HepG2 (cell line): ENCODE data around the gene CYB5B. TPM values are rescaled to one million over a fixed set of nuclear protein-coding genes. Genes with fewer than 3 reads are reported as not detected.

Source experiments
- ATAC-seq: fragments of 200-7000 bp; cut with Tn5 transposase; 3 replicates; pipeline ENCODE4 v1.9.1; 2020; ENCODE audit warnings: mild to moderate bottlenecking, moderate library complexity
- BruUV-seq: library from RNA; stranded (reverse); fragments of 400-500 nt; replicated peaks from 2 replicates; lab custom pipeline; 2021; lab: Mats Ljungman, UMichigan
- CTCF ChIA-PET: fragments of 300-600 bp; formaldehyde crosslinking; extraction: SDS; loops from one replicate; lab custom pipeline; 2021; ENCODE audit warnings: low total read pairs, inconsistent platforms, low intra/inter-chr PET ratio; lab: Yijun Ruan, JAX
- POLR2A ChIA-PET: fragments of 350-600 bp; sonication (Branson Sonifier 250); formaldehyde crosslinking; loops from one replicate; lab custom pipeline; 2020; ENCODE audit warnings: antibody characterized with exemption, inconsistent platforms; lab: Yijun Ruan, JAX
- DNase-seq: peaks from one replicate; pipeline ENCODE4 v3.0.0-alpha.2; 2015; ENCODE audit warnings: low spot score
- FAIRE-seq: peaks from 3 replicates; lab custom pipeline; 2011; peaks lifted over from hg19 to GRCh38; lab: Jason Lieb, UNC
- H2AFZ ChIP-seq: one replicate; pipeline ENCODE4 v1.6.1; 2011; ENCODE audit warnings: low read length, inconsistent platforms
- H3K27ac ChIP-seq: fragments of 300-600 bp; 3 replicates; pipeline ENCODE4 v1.8.0; 2011; ENCODE audit warnings: mixed run types, mild to moderate bottlenecking, mixed read lengths, low read length, inconsistent platforms; ENCODE audit not compliant: insufficient read depth; ENCODE audit errors: extremely low read length
- H3K27me3 ChIP-seq, 2 experiments: fragments of 200-600 bp in 1 of 2; 2 replicates in 1 of 2; 3 replicates in 1 of 2; pipeline versions ENCODE4 v1.6.0 to v1.8.0; 2011; ENCODE audit warnings: low read length in 2 of 2, mild to moderate bottlenecking in 2 of 2, moderate library complexity in 2 of 2, inconsistent platforms in 1 of 2; ENCODE audit not compliant: insufficient read depth in 2 of 2, control insufficient read depth in 1 of 2
- H3K36me3 ChIP-seq, 2 experiments: fragments of 200-600 bp in 1 of 2; replicated peaks in 1 of 2; 2 replicates in 1 of 2; 3 replicates in 1 of 2; pipeline versions ENCODE4 v1.5.1 to v1.8.0; 2011; ENCODE audit warnings: low read length in 2 of 2, inconsistent platforms in 1 of 2; ENCODE audit not compliant: insufficient read depth in 2 of 2, control insufficient read depth in 1 of 2
- H3K4me1 ChIP-seq: 2 replicates; pipeline ENCODE4 v1.5.1; 2012; ENCODE audit warnings: low read length, inconsistent platforms; ENCODE audit not compliant: insufficient read depth
- H3K4me2 ChIP-seq: 2 replicates; pipeline ENCODE4 v1.6.0; 2011; ENCODE audit warnings: low read depth, low read length, inconsistent platforms
- H3K4me3 ChIP-seq, 3 experiments: fragments of 200-600 bp in 1 of 3; sonication (generic), shearing (Covaris generic) in 1 of 3; replicated peaks in 1 of 3; 2 replicates each; pipeline ENCODE4 v1.5.1; 2011 to 2016; ENCODE audit warnings: low read length in 3 of 3, inconsistent platforms in 2 of 3, low read depth in 2 of 3, mild to moderate bottlenecking in 2 of 3, control low read depth in 1 of 3, mixed read lengths in 1 of 3; ENCODE audit not compliant: insufficient read depth in 1 of 3
- H3K79me2 ChIP-seq: one replicate; pipeline ENCODE4 v1.6.1; 2011; ENCODE audit warnings: low read length, inconsistent platforms; ENCODE audit not compliant: insufficient read depth
- H3K9ac ChIP-seq: 2 replicates; pipeline ENCODE4 v1.6.0; 2011; ENCODE audit warnings: mild to moderate bottlenecking, low read depth, low read length, inconsistent platforms; ENCODE audit not compliant: insufficient read depth
- H3K9me3 ChIP-seq: 2 replicates; pipeline ENCODE4 v1.5.1; 2012; ENCODE audit warnings: mild to moderate bottlenecking, low read length
- H4K20me1 ChIP-seq: 2 replicates; pipeline ENCODE4 v1.6.0; 2011; ENCODE audit warnings: inconsistent platforms, mild to moderate bottlenecking, low read length, moderate library complexity; ENCODE audit not compliant: insufficient read depth
- CCAR2 ChIP-seq: fragments of 200-400 bp; formaldehyde crosslinking; optimal IDR thresholded peaks from 2 replicates; pipeline ENCODE3; 2018; ENCODE audit warnings: low read depth, mild to moderate bottlenecking, low read length, moderate library complexity
- GABPB1 ChIP-seq: IDR thresholded peaks from 2 replicates; pipeline ENCODE4 v1.6.1; 2016; ENCODE audit warnings: mild to moderate bottlenecking, missing genetic modification reagents, moderate library complexity, missing compliant biosample characterization
- PHF8 ChIP-seq: sonication (generic); formaldehyde crosslinking; IDR thresholded peaks from 2 replicates; pipeline ENCODE4 v1.5.0; 2020; ENCODE audit warnings: missing genetic modification reagents
- RAD51 ChIP-seq: fragments of 450-650 bp; IDR thresholded peaks from 2 replicates; pipeline ENCODE4 v1.6.1; 2016; ENCODE audit warnings: borderline replicate concordance
- RELA ChIP-seq: sonication (generic); formaldehyde crosslinking; IDR thresholded peaks from 2 replicates; pipeline ENCODE4 v1.4.0; 2020; ENCODE audit warnings: missing genetic modification reagents
- SNRNP70 ChIP-seq: fragments of 200-400 bp; formaldehyde crosslinking; IDR thresholded peaks from 2 replicates; pipeline ENCODE4 v1.6.1; 2017; ENCODE audit warnings: mild to moderate bottlenecking, low read depth, low read length, moderate library complexity
- STAT5B ChIP-seq: sonication (generic); formaldehyde crosslinking; IDR thresholded peaks from 2 replicates; pipeline ENCODE4 v1.4.0; 2020; ENCODE audit warnings: missing genetic modification reagents
- TCF7L2 ChIP-seq: IDR thresholded peaks from 2 replicates; pipeline ENCODE4 v1.6.1; 2011; ENCODE audit warnings: mild to moderate bottlenecking, low read depth, low read length, moderate library complexity
- TEAD2 ChIP-seq: sonication (generic); formaldehyde crosslinking; IDR thresholded peaks from 2 replicates; pipeline ENCODE4 v1.9.0; 2021; ENCODE audit warnings: missing genetic modification reagents
- ZBTB1 ChIP-seq: sonication (generic); formaldehyde crosslinking; IDR thresholded peaks from 2 replicates; pipeline ENCODE4 v1.4.0; 2020; ENCODE audit warnings: missing genetic modification reagents, borderline replicate concordance
- ZFP37 ChIP-seq: sonication (generic); formaldehyde crosslinking; IDR thresholded peaks from 2 replicates; pipeline ENCODE4 v1.4.0; 2020; ENCODE audit warnings: missing genetic modification reagents, borderline replicate concordance
- ZMYM4 ChIP-seq: sonication (generic); formaldehyde crosslinking; IDR thresholded peaks from 2 replicates; pipeline ENCODE4 v1.8.1; 2023; ENCODE audit warnings: mild to moderate bottlenecking, missing genetic modification reagents
- ZNF225 ChIP-seq: sonication (generic); formaldehyde crosslinking; IDR thresholded peaks from 2 replicates; pipeline ENCODE4 v1.4.0; 2020; ENCODE audit warnings: mild to moderate bottlenecking, missing genetic modification reagents
- ZNF335 ChIP-seq: sonication (generic); formaldehyde crosslinking; IDR thresholded peaks from 2 replicates; pipeline ENCODE4 v1.4.0; 2020; ENCODE audit warnings: missing genetic modification reagents
- ZNF530 ChIP-seq: sonication (generic); formaldehyde crosslinking; IDR thresholded peaks from 2 replicates; pipeline ENCODE4 v1.5.0; 2020; ENCODE audit warnings: low read depth, mild to moderate bottlenecking, missing genetic modification reagents
- ZNF615 ChIP-seq: sonication (generic); formaldehyde crosslinking; IDR thresholded peaks from 2 replicates; pipeline ENCODE4 v1.5.0; 2020; ENCODE audit warnings: mild to moderate bottlenecking, missing genetic modification reagents, borderline replicate concordance
- ZNF670 ChIP-seq: sonication (generic); formaldehyde crosslinking; IDR thresholded peaks from 2 replicates; pipeline ENCODE4 v1.8.0; 2022; ENCODE audit warnings: mild to moderate bottlenecking, missing genetic modification reagents, borderline replicate concordance
- ZNF788 ChIP-seq: sonication (generic); formaldehyde crosslinking; IDR thresholded peaks from 2 replicates; pipeline ENCODE4 v1.5.0; 2020; ENCODE audit warnings: mild to moderate bottlenecking, missing genetic modification reagents, borderline replicate concordance
- WGBS: methylation state at CpG from one replicate; pipeline ENCODE4 v1.1.6; 2017; ENCODE audit warnings: low lambda C conversion rate; 5-methylcytosine and 5-hydroxymethylcytosine counted together
- in situ Hi-C: cut with HindIII; loops from 2 replicates; pipeline ENCODE4 v1.10.0; 2017; ENCODE audit warnings: low pct_unique_long_range_greater_than_20kb; ENCODE audit not compliant: extremely low pct_ligation_motif_present
- intact Hi-C: fragments of 100-400 bp; cut with micrococcal nuclease; formaldehyde crosslinking; loops from one replicate; pipeline ENCODE4 v1.10.0; 2022; ENCODE audit not compliant: unreplicated experiment
- polyA plus RNA-seq, 8 experiments: library from polyadenylated mRNA; depleted of rRNA in 3 of 8; stranded (reverse) in 7 of 8; unstranded in 1 of 8; fragments of >200 nt; fragmentation: Illumina TruSeq in 4 of 8; extraction: Trizol in 4 of 8; gene quantifications; 2 replicates each; pipeline versions ENCODE4 v1.2.1 to v1.2.3, GENCODE V29; 2011 to 2016; ENCODE audit warnings: low read depth in 4 of 8, missing spikeins in 1 of 8, mixed read lengths in 1 of 8; ENCODE audit not compliant: insufficient read depth in 1 of 8
- total RNA-seq, 5 experiments: library from RNA; depleted of rRNA; stranded (reverse); fragments of >200 nt; fragmentation: Illumina TruSeq; extraction: Trizol; gene quantifications; 2 replicates each; pipeline ENCODE4 v1.2.3, GENCODE V29; 2016; ENCODE audit warnings: low read depth in 1 of 5
- TF ChIP-seq, protein P1 (sequence below): sonication (generic); formaldehyde crosslinking; IDR thresholded peaks from 2 replicates; pipeline ENCODE4 v1.4.0; 2020; ENCODE audit warnings: low read depth, mild to moderate bottlenecking, missing genetic modification reagents
- TF ChIP-seq, protein P2 (sequence below): sonication (generic); formaldehyde crosslinking; IDR thresholded peaks from 2 replicates; pipeline ENCODE4 v1.5.0; 2020; ENCODE audit warnings: missing genetic modification reagents, mild to moderate bottlenecking, borderline replicate concordance
- TF ChIP-seq, protein P3 (sequence below): IDR thresholded peaks from 2 replicates; pipeline ENCODE4 v1.6.1; 2016; ENCODE audit warnings: control low read depth
- TF ChIP-seq, protein P4 (sequence below): sonication (generic); formaldehyde crosslinking; IDR thresholded peaks from 2 replicates; pipeline ENCODE4 v1.4.0; 2020; ENCODE audit warnings: missing genetic modification reagents

Gene CYB5B
- total and polyA plus RNA-seq, 2 of the 13 experiments (the other 11 are each of a cell fraction or from before 2014, with no cell fraction given) = 234 to 432 TPM

DNA sequence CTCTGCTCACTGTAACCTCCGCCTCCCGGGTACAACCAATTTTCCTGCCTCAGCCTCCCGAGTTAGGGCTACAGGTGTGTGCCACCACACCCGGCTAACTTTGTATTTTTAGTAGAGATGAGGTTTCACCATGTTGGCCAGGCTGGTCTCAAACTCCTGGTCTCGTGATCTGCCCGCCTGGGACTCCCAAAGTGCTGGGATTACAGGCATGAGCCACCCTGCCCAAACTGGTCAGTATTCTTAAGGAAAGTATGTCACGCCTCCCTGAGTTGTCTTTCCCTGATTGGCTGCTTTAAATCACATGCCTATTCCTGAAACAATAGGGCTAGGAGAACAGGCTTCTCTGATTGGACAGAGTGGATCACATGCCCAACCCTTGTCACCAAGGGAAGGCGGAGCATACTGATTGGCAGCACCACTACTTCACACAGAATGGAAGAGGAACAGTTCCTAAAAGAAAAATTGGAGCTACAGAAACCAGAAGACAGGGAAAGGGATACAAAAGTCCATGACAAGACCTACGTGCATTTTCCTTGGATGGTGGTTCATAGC, 17.6 kb upstream of the CYB5B start:
- no peak overlapping the region for H3K27ac ChIP-seq
- in situ Hi-C loops (no loop called here), intact Hi-C loops (no loop called here)
- FAIRE-seq = no peak
- no peaks in the 10 kb centered on the region for H3K9me3 ChIP-seq
- H3K4me2 ChIP-seq = no peak overlapping the region
- H2AFZ ChIP-seq = no peak overlapping the region
- 95% methylated on average over 9 of the region's 9 CpGs for WGBS
- ATAC-seq = no peak
- CTCF ChIA-PET = no interaction called here
- H3K36me3 ChIP-seq = no peaks in the 10 kb centered on the region
- no peak overlapping the region for H3K9ac ChIP-seq
- H3K27me3 ChIP-seq = no peaks in the 10 kb centered on the region
- H3K79me2 ChIP-seq = no peaks in the 10 kb centered on the region
- no peaks in the 10 kb centered on the region for H4K20me1 ChIP-seq
- POLR2A ChIA-PET = interaction anchor here (0.7 to 1.4 kb wide), 4 partner anchors 9 to 14 kb away, joined by 3 to 6 read pairs (median 4); no protein-coding TSS in a partner anchor
- DNase-seq = peak; percentile 36
- BruUV-seq = no TSS peak
- H3K4me3 ChIP-seq = no peak overlapping the region
- H3K4me1 ChIP-seq = peaks cover 71% of the 10 kb centered on the region
- TF ChIP-seq ZNF615 (CRISPR knock-in tag) = no peak
- no peak for TF ChIP-seq STAT5B (CRISPR knock-in tag)
- no peak for TF ChIP-seq ZNF225 (CRISPR knock-in tag)
- no peak for TF ChIP-seq RELA (CRISPR knock-in tag)
- TF ChIP-seq TCF7L2 = no peak
- TF ChIP-seq TEAD2 (CRISPR knock-in tag) = no peak
- TF ChIP-seq, protein P1, sequence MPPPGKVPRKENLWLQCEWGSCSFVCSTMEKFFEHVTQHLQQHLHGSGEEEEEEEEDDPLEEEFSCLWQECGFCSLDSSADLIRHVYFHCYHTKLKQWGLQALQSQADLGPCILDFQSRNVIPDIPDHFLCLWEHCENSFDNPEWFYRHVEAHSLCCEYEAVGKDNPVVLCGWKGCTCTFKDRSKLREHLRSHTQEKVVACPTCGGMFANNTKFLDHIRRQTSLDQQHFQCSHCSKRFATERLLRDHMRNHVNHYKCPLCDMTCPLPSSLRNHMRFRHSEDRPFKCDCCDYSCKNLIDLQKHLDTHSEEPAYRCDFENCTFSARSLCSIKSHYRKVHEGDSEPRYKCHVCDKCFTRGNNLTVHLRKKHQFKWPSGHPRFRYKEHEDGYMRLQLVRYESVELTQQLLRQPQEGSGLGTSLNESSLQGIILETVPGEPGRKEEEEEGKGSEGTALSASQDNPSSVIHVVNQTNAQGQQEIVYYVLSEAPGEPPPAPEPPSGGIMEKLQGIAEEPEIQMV (CRISPR knock-in tag) = no peak
- no peak for TF ChIP-seq ZBTB1 (CRISPR knock-in tag)
- TF ChIP-seq GABPB1 (CRISPR knock-in tag) = no peak
- no peak for TF ChIP-seq PHF8
- no peak for TF ChIP-seq ZNF530 (CRISPR knock-in tag)
- no peak for TF ChIP-seq SNRNP70
- TF ChIP-seq ZNF335 (CRISPR knock-in tag) = no peak
- TF ChIP-seq, protein P2, sequence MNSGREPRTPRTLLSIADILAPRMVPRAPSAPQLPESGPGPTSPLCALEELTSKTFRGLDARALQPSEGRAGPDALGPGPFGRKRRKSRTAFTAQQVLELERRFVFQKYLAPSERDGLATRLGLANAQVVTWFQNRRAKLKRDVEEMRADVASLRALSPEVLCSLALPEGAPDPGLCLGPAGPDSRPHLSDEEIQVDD (CRISPR knock-in tag) = no peak
- TF ChIP-seq, protein P3, sequence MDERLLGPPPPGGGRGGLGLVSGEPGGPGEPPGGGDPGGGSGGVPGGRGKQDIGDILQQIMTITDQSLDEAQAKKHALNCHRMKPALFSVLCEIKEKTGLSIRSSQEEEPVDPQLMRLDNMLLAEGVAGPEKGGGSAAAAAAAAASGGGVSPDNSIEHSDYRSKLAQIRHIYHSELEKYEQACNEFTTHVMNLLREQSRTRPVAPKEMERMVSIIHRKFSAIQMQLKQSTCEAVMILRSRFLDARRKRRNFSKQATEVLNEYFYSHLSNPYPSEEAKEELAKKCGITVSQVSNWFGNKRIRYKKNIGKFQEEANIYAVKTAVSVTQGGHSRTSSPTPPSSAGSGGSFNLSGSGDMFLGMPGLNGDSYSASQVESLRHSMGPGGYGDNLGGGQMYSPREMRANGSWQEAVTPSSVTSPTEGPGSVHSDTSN (CRISPR knock-in tag) = 0 out of 2 replicates have a peak, but pooled peaks have one; percentile 19
- no peak for TF ChIP-seq ZNF788 (CRISPR knock-in tag)
- TF ChIP-seq, protein P4, sequence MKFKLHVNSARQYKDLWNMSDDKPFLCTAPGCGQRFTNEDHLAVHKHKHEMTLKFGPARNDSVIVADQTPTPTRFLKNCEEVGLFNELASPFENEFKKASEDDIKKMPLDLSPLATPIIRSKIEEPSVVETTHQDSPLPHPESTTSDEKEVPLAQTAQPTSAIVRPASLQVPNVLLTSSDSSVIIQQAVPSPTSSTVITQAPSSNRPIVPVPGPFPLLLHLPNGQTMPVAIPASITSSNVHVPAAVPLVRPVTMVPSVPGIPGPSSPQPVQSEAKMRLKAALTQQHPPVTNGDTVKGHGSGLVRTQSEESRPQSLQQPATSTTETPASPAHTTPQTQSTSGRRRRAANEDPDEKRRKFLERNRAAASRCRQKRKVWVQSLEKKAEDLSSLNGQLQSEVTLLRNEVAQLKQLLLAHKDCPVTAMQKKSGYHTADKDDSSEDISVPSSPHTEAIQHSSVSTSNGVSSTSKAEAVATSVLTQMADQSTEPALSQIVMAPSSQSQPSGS (CRISPR knock-in tag) = no peak
- TF ChIP-seq CCAR2 = no peak
- TF ChIP-seq RAD51 = peak; percentile 69
- no peak for TF ChIP-seq ZNF670
- TF ChIP-seq ZMYM4 (CRISPR knock-in tag) = 0 out of 2 replicates have a peak, but pooled peaks have one; percentile 39
- TF ChIP-seq ZFP37 = no peak
